GM12878 (cell line): Measurements from ENCODE around the gene SLC9A8. TPM values are rescaled to one million over a fixed set of nuclear protein-coding genes. Genes with fewer than 3 reads are reported as not detected.

ENCODE experiments used
- ATAC-seq: fragments of 200-7000 bp; cut with Tn5 transposase; 3 replicates; pipeline ENCODE4 v1.9.1; 2020; ENCODE audit warnings: mild to moderate bottlenecking, moderate library complexity
- BruUV-seq: library from RNA; stranded (reverse); fragments of 400-500 nt; replicated peaks from 2 replicates; lab custom pipeline; 2021; lab: Mats Ljungman, UMichigan
- CTCF ChIA-PET: fragments of 300-600 bp; sonication (Branson Sonifier 250); formaldehyde crosslinking; extraction: SDS; loops from one replicate; lab custom pipeline; 2021; ENCODE audit warnings: inconsistent platforms; lab: Yijun Ruan, JAX
- POLR2A ChIA-PET: fragments of 350-600 bp; formaldehyde crosslinking; extraction: SDS; loops from one replicate; lab custom pipeline; 2021; ENCODE audit warnings: inconsistent platforms; lab: Charles Lee
- RAD21 ChIA-PET: fragments of 300-600 bp; sonication (Branson Sonifier 250); formaldehyde crosslinking; loops from one replicate; lab custom pipeline; 2023; ENCODE audit warnings: antibody characterized with exemption; ENCODE audit not compliant: unreplicated experiment; lab: Charles Lee
- SMC1A ChIA-PET: fragments of 300-600 bp; sonication (Branson Sonifier 250); formaldehyde crosslinking; loops from one replicate; lab custom pipeline; 2023; ENCODE audit not compliant: unreplicated experiment, uncharacterized antibody; lab: Charles Lee
- DNase-seq: peaks from one replicate; pipeline ENCODE4 v3.0.0-alpha.2; 2011; ENCODE audit warnings: low read depth, low spot score
- FAIRE-seq: peaks from 3 replicates; lab custom pipeline; 2011; peaks lifted over from hg19 to GRCh38; lab: Jason Lieb, UNC
- H2AFZ ChIP-seq: 2 replicates; pipeline ENCODE4 v1.6.0; 2011; ENCODE audit warnings: low read depth, low read length, control low read depth; ENCODE audit not compliant: control insufficient read depth
- H3K27ac ChIP-seq: 2 replicates; pipeline ENCODE4 v1.5.1; 2011; ENCODE audit warnings: control low read depth; ENCODE audit not compliant: control insufficient read depth, insufficient read depth
- H3K27me3 ChIP-seq, 2 experiments: replicated peaks in 1 of 2; 2 replicates each; pipeline versions ENCODE4 v1.6.0 to v1.6.1; 2011; ENCODE audit warnings: low read length in 1 of 2; ENCODE audit not compliant: control insufficient read depth in 2 of 2, insufficient read depth in 2 of 2
- H3K36me3 ChIP-seq, 2 experiments: 2 replicates each; pipeline ENCODE4 v1.5.1; 2011; ENCODE audit warnings: low read length in 1 of 2; ENCODE audit not compliant: control insufficient read depth in 2 of 2, insufficient read depth in 2 of 2
- H3K4me1 ChIP-seq: 2 replicates; pipeline ENCODE4 v1.6.1; 2011; ENCODE audit warnings: mild to moderate bottlenecking, low read length, moderate library complexity, mixed read lengths; ENCODE audit not compliant: control insufficient read depth, insufficient read depth
- H3K4me2 ChIP-seq: 2 replicates; pipeline ENCODE4 v1.6.0; 2011; ENCODE audit warnings: control low read depth; ENCODE audit not compliant: control insufficient read depth, insufficient read depth
- H3K4me3 ChIP-seq: fragments of 200-600 bp; sonication (generic); 2 replicates; pipeline ENCODE4 v1.5.1; 2016
- H3K79me2 ChIP-seq: 2 replicates; pipeline ENCODE4 v1.6.0; 2011; ENCODE audit warnings: low read length; ENCODE audit not compliant: control insufficient read depth, insufficient read depth
- H3K9ac ChIP-seq: 2 replicates; pipeline ENCODE4 v1.8.0; 2011; ENCODE audit warnings: low read length, control low read depth, mixed read lengths; ENCODE audit not compliant: control insufficient read depth, insufficient read depth
- H3K9me3 ChIP-seq: replicated peaks from 3 replicates; pipeline ENCODE4 v1.5.1; 2011; ENCODE audit warnings: mild to moderate bottlenecking, low read length; ENCODE audit not compliant: control insufficient read depth, insufficient read depth
- H4K20me1 ChIP-seq: 2 replicates; pipeline ENCODE4 v1.6.0; 2011; ENCODE audit not compliant: control insufficient read depth, insufficient read depth
- ESRRA ChIP-seq: IDR thresholded peaks from 2 replicates; pipeline ENCODE4 v1.6.1; 2012; ENCODE audit warnings: mild to moderate bottlenecking, low read length, improper control_type of control experiment
- NR2C2 ChIP-seq: IDR thresholded peaks from 2 replicates; pipeline ENCODE4 v1.6.1; 2011; ENCODE audit warnings: borderline replicate concordance, low read depth; ENCODE audit not compliant: control insufficient read depth, insufficient read length
- POLR2A ChIP-seq: IDR thresholded peaks from 2 replicates; pipeline ENCODE4 v1.6.1; 2011; ENCODE audit warnings: low read depth, mild to moderate bottlenecking, low read length
- RAD21 ChIP-seq: IDR thresholded peaks from 2 replicates; pipeline ENCODE4 v1.6.1; 2011; ENCODE audit warnings: mild to moderate bottlenecking, low read depth, low read length, moderate library complexity; ENCODE audit not compliant: insufficient read depth
- ZNF622 ChIP-seq: fragments of 450-650 bp; IDR thresholded peaks from 2 replicates; pipeline ENCODE4 v1.6.1; 2017; ENCODE audit warnings: mild to moderate bottlenecking, inconsistent platforms
- WGBS: methylation state at CpG from one replicate; pipeline ENCODE4 v1.1.6; 2016; ENCODE audit warnings: low lambda C conversion rate; ENCODE audit not compliant: insufficient replicate concordance, insufficient coverage; ENCODE audit errors: missing lambda C conversion rate; 5-methylcytosine and 5-hydroxymethylcytosine counted together
- in situ Hi-C: fragments of 300-500 bp; cut with MboI; formaldehyde crosslinking; loops from 9 replicates; pipeline ENCODE4 v1.14.3; 2018; ENCODE audit warnings: mixed read lengths
- intact Hi-C: fragments of 100-400 bp; cut with micrococcal nuclease; formaldehyde crosslinking; loops from one replicate; pipeline ENCODE4 v1.14.2; 2022; ENCODE audit not compliant: unreplicated experiment
- polyA plus RNA-seq, 11 experiments: library from polyadenylated mRNA; depleted of rRNA in 4 of 11; unstranded in 6 of 11; stranded (reverse) in 5 of 11; fragments of >200 nt; fragmentation: Nextera tagmentation in 4 of 11; fragmentation: Illumina TruSeq in 1 of 11; extraction: Ambion mirVana in 4 of 11; extraction: Trizol in 1 of 11; gene quantifications; 1 replicate in 1 of 11; 2 replicates in 10 of 11; pipeline versions ENCODE4 v1.2.1 to v1.2.3, GENCODE V29; 2011 to 2016; ENCODE audit warnings: inconsistent platforms in 2 of 11, missing spikeins in 2 of 11, low read depth in 1 of 11
- total RNA-seq, 4 experiments: library from RNA; depleted of rRNA in 3 of 4; stranded (reverse); fragments of >200 nt in 3 of 4; fragmentation: Illumina TruSeq in 1 of 4; extraction: Trizol in 1 of 4; gene quantifications; 2 replicates each; pipeline versions ENCODE4 v1.2.1 to v1.2.3, GENCODE V29; 2013 to 2021
- TF ChIP-seq, protein P1 (sequence below), 3 experiments: IDR thresholded peaks in 2 of 3; conservative IDR thresholded peaks in 1 of 3; 2 replicates each; pipeline ENCODE4 v1.5.1; 2011; ENCODE audit warnings: low read depth in 3 of 3, low read length in 3 of 3, mild to moderate bottlenecking in 3 of 3, control low read depth in 2 of 3, moderate library complexity in 2 of 3, inconsistent platforms in 1 of 3, mixed read lengths in 1 of 3; ENCODE audit not compliant: control insufficient read depth in 2 of 3, insufficient read depth in 1 of 3; ENCODE audit errors: extremely low read depth in 1 of 3

SLC9A8 gene
- total and polyA plus RNA-seq, 10 of the 15 experiments (the other 5 are each of a cell fraction or from before 2014, with no cell fraction given) = 0.40 to 15.5 (median 6.5) TPM

DNA sequence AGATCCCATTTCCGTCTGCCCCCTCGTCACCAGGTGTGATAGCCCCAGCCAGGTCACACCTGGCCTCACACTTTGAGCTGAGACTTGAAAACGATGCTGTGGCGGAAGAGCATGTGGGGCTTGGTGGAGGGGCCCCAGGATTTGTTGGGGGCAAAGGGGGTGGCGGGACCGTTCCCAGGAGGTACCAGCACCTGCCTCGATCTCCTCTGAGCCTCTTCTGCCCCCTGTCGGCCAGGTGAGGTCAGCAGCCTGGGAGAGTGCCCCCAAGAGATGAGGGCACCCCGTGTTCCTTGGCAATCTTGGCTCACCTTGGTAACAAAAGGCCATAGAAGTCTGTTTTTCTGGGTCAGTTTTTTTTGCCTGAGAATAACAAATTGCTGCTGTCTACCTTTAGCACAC, 77.3 kb downstream of the SLC9A8 start:
- DNase-seq (no peak), ATAC-seq (no peak), FAIRE-seq (no peak)
- Histone ChIP-seq H3K79me2 (no peaks in the 10 kb centered on the region), H3K4me1 (peaks cover 23% of the 10 kb centered on the region), H4K20me1 (no peaks in the 10 kb centered on the region), H3K27ac (no peak overlapping the region)
- in situ Hi-C loops = no loop called here
- intact Hi-C loops = loop anchor here (5.0 kb wide), 1 partner anchor 558 kb away; no protein-coding TSS in a partner anchor
- no peak for TF ChIP-seq ESRRA
- TF ChIP-seq RAD21 = 0 out of 2 replicates have a peak, but pooled peaks have one; percentile 28
- TF ChIP-seq ZNF622 = no peak
- no peak for TF ChIP-seq POLR2A
- TF ChIP-seq, protein P1, sequence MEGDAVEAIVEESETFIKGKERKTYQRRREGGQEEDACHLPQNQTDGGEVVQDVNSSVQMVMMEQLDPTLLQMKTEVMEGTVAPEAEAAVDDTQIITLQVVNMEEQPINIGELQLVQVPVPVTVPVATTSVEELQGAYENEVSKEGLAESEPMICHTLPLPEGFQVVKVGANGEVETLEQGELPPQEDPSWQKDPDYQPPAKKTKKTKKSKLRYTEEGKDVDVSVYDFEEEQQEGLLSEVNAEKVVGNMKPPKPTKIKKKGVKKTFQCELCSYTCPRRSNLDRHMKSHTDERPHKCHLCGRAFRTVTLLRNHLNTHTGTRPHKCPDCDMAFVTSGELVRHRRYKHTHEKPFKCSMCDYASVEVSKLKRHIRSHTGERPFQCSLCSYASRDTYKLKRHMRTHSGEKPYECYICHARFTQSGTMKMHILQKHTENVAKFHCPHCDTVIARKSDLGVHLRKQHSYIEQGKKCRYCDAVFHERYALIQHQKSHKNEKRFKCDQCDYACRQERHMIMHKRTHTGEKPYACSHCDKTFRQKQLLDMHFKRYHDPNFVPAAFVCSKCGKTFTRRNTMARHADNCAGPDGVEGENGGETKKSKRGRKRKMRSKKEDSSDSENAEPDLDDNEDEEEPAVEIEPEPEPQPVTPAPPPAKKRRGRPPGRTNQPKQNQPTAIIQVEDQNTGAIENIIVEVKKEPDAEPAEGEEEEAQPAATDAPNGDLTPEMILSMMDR (IDR thresholded peaks at IDR 0.05 in 2 of 3, conservative IDR thresholded peaks at IDR 0.05 in 1 of 3; ENCODE audit: control insufficient read depth in 2 of 3, extremely low read depth in 1 of 3, insufficient read depth in 1 of 3, low read depth in 3 of 3, low read length in 3 of 3) = peak in 2 of 3 experiments; percentile 27 to 32; a peak in 4 of 6 replicates
- no peak for TF ChIP-seq NR2C2
- TF ChIP-seq, all 136 proteins: peak for 2
- H3K9me3 ChIP-seq = no peaks in the 10 kb centered on the region
- ChIA-PET RAD21 (interaction anchor here (1.0 to 1.6 kb wide), 2 partner anchors 139 to 349 kb away, joined by 3 to 5 read pairs; no protein-coding TSS in a partner anchor), SMC1A (interaction anchor here (5.6 kb wide), 1 partner anchor 280 kb away, joined by 44 read pairs; no protein-coding TSS in a partner anchor), CTCF (interaction anchor here (0.7 to 3.4 kb wide), 10 partner anchors 10 to 560 kb away, joined by 3 to 21 read pairs (median 6); no protein-coding TSS in a partner anchor), POLR2A (no interaction called here)
- H3K9ac ChIP-seq = no peak overlapping the region
- H3K4me3 ChIP-seq = no peak overlapping the region
- H2AFZ ChIP-seq = no peak overlapping the region
- 76% methylated on average over 8 of the region's 9 CpGs for WGBS
- no peaks in the 10 kb centered on the region for H3K27me3 ChIP-seq
- peaks cover 3 to 24% of the 10 kb centered on the region in 2 experiments for H3K36me3 ChIP-seq
- no peak overlapping the region for H3K4me2 ChIP-seq
- no TSS peak for BruUV-seq
